NCI-H1417 treated with DMSO at 0.1 percent for 48 hours (cell line): ENCODE data around the gene TRAPPC3.

ENCODE experiments used
- DNase-seq: peaks from one replicate; lab custom pipeline; 2025; lab: John Stamatoyannopoulos, UW

The TRAPPC3 gene

DNA sequence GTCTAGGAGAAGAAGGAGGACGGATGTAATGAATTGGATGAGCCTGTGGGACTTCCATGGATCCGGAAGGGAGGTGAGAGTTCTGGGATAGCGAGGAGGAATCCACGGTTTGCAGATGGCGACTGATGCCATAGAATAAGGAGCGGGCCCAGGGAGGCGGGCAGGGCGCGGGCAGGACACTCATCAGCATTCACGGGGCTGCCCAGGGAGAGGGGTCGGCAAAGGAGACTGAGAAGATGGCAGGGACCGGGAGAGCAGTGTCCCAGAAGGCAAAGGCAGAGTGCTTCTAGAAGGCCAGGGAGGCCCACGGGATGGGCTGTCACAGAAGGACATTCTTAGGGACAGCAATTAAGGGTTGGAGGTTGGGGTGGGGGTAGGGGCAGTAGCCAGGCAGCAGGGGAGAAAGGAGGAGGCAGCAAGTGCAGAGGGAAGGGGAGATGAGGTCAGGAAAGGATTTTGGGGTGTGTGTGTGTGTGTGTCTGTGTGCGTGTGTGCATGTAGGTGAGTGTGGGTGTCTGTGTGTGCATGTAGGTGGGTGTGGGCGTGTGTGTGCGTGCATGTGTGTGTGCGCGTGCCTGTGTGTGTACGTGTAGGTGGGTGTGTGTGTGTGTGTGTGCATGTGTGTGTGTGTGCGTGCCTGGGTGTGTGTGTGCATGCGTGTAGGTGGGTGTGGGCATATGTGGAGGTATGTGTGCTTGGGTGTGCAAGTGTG, 23.1 kb downstream of the TRAPPC3 start:
- no peak for DNase-seq

DNA sequence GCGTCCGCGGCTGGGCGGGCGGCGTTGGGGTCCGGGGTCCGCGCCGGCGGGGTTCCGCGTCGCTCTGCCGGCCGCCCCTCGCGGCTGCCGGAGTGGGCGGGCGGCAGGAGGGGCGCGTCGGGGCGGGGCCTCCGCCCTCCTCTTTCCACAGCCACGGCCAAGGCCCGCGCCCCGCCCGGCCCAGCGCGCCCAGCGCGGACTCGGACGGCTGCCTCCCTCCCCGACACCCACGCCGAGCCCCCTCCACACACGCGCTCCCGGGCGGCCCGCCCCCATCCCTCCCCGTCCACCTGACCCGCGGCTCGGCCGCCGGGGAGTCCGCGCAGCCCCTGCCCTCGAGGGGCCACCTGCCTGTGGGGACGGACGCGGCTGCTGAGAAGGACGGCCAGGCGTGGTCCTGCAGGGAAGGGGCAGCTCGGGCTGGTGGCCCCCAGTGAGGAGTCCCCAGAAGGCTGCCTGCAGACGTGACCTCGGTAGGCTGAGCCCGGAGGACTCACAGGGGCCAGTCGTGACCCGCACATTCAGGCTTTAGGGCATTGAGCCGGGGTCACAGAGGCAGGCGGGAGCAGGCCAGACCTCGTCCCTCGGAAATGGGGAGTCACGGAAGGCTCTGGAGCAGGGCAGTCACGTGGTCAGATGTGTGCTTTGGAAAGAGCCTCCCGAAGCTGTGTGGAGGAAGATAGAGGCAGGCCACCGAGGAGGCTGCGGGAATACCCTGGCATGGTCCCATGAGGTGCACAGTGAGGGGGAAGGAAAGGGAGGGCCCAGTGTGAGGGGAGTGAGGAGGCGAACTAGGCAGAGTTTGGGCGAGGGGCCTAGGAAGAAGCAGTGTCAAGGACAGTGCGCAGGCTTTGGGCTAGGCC, 23.9 kb downstream of the TRAPPC3 start, which contains the start of gene COL8A2:
COL8A2 (minus strand) TSS at position 94 of the 863 bp plus-strand sequence. CDS start 24,980 bp downstream, outside the sequence.
- DNase-seq: no peak

DNA sequence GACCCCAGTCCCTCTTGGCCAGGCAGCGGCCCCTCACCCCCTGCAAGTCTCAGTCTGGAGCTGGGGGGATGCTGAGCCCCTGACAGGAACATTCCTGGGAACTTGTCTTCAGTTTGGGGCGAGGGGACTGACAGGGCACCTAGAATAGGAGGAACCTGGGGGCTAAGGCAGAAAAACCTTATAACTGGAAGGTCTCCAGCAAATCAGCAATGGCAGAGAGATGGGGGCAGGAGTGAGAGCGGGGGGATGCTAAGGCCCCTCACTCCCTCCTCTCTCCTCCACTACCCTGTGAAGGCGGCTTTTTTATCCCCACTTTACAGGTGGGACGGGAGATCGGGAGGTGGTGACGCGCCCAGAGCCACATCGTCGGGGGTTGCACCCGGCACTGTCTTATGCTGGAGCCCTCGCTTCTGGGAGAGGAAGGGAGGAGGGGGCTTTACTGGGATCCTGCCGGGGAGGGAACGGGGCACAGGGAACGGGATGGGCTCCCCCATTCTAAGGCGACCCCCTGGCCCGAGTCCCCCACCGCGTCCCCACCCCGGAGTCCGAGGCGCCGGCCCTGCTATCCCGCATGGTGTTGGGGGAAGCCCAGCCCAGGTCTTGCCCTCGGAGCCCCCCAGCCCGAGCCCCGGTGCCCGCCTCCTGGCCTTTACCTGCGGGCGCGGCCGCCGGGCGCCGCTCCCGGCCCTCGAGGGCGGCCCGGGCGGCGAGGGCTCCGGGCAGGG, 24.7 kb downstream of the TRAPPC3 start:
- DNase-seq: no peak

DNA sequence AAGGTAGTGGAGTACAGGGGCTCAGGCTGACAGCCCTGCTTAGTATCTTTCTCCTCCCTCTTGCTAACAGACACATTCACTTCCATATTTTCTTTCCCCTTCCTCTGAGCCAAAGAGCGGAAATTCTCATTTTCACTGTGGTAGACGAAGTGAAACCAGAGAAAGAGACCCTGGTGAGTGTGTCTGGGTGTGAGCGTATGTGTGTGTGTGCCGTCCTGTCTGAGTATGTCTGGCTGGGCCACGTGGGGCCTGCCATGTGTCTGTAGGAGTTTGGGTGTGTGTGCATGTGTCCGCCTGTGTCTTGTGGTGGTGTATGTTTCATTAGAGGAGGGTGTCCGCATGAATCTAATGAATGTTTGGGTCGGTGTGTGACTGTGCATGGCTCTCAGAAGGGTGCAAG, 25.9 kb downstream of the TRAPPC3 start:
- no peak for DNase-seq

DNA sequence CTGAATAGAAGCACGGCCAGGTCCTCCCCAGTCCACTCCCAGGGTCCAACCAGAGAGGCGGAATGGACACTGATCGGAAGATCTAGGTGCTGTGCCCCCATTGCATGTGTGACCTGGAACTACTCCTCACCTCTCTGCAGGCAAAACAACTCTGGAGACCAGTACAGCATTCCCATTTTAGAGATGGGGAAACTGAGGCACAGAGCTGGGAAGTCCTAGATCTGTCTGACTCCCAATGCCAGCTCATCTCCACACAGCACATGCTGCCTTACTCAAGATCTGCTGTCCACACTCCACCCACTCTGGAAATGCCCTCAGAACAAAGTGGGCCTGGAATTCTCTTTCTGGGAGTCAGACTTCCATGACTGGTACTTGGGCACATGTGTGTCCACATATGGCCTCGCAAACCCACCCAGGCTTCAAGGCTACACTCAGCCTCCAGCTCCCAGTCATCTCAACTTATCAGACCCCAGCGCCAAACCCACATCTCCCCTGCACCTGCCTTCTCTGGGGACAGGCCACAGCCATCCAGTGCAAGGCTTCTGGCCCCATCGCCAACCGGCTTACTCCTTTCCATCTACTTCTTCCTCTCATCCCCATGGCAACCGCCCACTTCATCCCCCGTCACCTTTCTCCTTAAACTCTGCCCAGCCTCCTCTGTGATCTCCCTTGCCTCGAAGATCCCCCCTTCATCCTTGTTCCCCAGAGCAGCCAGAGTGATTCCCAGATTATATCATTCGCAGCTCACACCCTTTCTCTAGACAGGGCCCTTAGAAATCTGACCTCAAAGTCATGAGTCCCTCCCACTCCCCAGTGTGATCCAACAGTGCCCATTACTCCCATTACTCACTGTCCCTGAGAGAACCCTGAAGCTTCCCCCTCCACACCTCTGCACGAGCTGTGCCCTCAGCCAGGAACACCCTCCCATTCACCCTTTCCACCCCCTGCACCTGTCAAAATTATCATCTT, 26.9 kb downstream of the TRAPPC3 start:
- DNase-seq: no peak

DNA sequence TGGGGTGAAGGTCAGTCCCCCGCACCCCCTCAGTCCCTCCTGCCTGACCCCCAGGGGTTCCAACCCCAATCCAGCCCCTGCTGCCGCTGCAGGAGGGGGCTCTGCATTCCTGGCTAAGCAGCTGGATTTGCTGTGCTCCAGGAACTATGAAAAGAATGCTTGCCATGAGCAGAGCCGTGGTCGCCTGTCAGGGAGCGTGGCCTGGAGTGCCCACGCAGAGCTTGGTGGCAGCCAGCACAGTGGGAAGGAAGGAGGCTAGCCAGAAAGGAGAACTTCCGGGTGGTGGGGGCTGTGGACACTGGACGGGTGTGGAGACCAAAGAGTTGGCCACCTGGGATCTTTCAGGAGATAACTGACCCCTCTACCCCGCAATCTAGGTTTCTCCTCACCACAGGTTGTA, 29.8 kb downstream of the TRAPPC3 start:
- no peak for DNase-seq

DNA sequence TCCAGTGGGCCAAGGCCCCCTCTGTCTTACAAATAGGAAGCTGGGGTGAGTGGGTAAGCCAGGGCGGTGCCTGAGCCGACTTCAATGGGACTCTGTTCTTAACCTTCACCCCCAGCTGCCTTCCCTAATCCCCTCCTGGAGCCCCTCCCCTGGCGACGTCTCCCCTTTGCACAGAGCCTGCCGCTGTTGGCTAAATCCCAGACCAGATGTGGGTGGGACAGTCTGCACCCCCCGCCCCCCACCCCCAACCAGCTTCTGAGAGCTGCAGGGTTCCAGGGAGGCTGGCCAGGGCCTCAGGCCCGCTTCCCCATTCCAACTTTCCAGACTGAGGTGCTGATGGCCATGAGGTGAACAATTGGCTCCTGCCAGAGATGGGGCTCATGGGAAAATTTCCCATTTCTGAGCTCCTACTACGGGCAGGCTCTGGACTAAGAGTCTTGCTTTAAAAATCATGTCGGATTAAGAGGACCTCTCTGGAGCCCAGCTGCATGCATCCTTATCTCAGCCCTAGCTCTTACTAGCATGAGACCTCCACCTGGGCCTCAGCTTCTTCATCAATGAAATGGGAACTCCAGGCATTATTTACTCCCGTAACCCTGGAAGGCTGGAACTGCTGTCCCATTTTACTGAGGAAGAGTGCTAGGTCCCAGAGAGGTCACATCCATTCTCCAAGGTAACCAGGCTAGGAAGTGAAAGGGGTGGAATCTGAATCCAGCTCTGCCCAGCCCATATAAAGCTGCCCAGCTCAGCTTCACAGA, 30.7 kb downstream of the TRAPPC3 start:
- no peak for DNase-seq

DNA sequence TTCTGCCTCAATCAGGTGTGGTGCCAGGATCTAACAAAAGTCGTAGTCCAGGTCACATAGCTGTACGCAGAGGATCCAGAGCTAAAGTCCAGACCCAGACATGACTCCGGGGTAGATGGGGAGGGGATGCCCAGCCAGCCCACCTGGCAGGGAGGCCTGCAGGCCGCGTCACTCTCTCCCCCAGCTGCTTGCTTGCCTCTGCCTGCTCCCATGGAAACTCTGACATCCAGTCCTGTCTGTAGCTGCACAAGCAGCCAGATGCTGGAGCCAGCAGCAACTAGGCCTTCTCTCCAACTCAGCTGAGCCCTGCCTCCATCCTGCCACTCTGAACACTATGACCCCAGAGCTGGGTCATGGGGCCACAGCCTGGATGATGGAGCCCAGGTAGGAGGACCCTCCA, 32.4 kb downstream of the TRAPPC3 start:
- no peak for DNase-seq

DNA sequence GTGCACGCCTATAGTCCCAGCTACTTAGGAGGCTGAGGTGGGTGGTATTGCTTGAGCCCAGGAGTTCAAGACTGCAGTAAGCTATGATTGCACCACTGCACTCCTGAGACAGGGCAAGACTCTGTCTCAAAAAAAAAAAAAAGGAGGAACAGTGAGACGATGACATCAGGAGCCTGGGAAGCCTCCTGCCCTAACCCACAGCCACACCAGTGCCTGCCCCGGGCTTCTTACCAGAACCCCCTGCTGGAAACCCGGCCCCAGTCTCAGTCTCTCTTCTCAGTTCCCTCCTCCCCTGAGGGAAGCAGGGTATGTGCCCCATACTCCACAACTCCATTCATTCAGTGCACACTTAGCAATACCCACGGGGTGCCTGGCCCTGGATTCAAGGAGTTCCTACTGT, 33.4 kb downstream of the TRAPPC3 start:
- DNase-seq: no peak

DNA sequence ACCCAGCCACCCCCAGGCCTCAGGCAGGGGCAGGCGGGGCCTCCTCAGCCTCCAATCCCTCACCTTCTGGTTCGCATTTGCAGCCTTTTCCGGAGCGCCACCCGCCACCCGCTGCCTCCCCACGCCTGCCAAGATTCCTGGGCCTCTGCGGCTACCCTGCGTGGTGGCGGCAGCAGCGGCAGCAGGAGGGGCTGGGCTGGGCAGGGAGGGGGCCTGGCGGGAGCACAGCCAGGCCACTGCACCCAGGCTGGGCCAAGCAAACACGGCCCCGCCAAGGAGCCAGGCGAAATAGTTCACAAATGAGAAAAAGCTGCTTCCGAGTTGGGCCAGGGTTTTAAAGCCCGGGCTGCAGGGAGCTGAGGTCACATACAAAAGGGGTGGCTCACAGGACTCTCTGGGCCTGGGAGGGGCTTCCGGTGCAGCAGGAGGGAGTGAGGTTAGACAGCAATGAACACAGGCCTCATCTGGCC, 34.1 kb downstream of the TRAPPC3 start:
- no peak for DNase-seq

DNA sequence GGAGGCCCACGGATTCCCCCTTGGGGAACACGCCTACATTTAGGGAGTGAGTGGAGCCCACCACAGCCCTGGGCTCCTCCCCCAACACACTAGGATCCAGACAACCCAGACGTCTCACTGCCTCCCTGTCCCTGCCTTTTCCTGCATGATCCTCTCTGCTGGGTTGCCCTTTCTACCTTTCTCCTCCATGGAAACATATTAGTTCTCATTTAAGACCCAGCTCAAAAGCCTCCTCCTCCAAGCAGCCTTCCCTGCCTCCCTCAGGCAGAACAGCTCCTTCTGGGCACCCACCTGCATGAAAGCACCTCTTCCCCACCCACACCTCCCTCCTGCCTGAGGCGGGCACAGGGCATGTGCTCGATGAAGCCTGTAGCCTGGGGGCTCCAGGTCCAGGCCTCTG, 34.9 kb downstream of the TRAPPC3 start:
- DNase-seq: no peak

DNA sequence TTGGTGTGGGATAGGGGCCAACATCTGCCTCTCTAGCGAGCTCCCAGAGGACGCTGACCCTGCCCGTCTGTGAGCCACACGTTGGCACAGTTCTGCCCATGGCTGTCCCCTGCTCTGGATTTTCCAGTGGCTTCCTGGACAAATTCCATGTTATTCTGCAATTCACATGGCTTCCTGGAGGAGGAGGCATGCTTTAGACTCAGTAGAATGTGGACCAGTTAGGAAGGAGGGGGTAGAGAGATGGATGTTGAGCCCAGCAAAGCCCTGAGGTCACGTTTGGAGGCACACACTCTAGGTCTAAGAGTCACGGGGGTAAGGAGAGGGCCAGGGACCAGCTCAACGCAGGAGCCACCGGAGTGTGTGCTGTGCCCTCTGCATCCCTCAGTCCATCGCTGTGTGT, 36.5 kb downstream of the TRAPPC3 start:
- no peak for DNase-seq

DNA sequence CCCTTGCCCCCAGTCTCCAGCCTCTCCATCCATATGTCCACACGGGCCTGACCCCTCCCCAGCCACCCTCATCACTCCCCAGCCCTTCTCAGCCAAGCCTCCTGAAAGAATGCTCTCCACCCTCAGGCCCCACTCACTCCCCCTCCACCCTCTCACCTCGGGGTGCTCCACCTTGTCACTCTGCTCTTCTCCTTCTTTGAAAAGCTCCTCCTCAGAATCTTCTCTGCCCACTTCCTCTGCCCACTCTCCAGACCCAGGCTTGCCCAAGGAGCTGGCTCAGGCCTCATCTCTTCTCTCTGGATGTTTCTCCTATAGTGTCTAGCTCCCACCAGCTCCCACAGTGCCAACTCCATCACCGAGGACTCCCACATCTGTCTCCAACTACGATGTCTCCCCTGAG, 38.1 kb downstream of the TRAPPC3 start:
- no peak for DNase-seq

DNA sequence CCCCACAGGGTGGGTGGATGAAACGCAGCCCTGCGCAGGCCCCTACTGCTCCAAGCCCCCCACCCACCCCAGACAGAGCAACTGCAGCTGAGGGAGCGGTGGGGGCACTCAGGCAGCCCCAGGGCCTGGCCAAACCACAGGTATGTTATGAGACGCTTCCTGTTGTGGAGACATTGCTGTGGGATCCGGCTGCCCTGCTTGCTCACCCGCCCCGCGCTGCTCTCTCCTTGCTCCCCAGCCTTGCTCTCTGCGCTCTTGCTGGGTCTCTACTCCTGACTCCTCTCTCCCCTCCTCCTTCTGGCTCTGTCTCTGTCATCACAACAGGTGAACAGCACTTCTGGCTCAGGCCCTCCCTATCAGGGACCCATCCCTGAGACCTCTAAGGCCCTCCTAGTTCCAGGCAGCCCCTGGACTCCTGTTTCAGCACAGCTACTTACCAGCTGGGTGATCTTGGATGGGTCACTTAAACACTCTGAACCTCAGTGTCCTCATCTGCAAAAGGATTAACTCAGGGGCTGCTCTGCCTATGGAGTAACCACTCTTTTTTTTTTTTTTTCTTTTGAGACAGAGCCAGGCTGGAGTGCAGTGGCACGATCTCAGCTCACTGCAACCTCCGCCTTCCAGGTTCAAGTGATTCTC, 40.1 kb downstream of the TRAPPC3 start:
- no peak for DNase-seq

DNA sequence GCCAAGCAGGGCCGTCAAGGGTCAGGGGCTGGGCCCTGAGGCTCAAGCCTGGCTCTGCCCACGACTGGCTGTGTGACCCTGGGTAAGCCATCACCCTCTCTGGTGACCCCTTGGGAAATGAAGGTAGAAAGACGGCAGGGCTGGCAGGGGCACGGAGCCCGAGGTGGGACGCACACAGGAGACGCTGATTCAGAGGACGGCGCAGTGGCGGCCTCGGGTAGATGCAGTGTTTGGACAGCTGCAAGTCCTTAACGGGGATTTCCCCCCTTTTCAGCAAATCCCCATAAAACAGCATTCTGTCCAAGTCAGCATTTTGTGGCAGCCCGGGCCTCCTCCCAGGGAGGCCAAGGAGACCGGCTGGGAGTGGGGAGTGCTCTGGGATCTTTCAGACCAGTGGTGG, 41.0 kb downstream of the TRAPPC3 start:
- DNase-seq: no peak

DNA sequence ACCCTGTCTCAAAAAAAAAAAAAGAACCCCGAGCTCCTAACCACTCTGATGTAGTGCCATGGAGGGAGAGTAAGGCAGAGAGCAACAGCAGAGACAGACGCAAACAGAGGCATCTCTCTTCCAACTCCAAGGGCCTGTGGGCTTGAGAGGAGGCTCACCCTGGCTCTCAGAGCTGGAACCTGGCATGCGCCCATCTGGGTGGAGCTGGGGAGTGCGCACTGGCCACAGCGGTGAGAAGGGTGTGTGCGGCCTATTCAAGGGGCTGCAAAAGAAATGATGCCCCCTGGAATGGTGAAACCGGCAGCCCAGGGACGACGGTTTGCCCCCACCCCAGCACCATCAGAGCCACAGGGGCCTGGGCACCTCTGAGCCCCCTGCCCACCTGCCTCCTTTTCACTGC, 41.9 kb downstream of the TRAPPC3 start:
- DNase-seq: no peak

DNA sequence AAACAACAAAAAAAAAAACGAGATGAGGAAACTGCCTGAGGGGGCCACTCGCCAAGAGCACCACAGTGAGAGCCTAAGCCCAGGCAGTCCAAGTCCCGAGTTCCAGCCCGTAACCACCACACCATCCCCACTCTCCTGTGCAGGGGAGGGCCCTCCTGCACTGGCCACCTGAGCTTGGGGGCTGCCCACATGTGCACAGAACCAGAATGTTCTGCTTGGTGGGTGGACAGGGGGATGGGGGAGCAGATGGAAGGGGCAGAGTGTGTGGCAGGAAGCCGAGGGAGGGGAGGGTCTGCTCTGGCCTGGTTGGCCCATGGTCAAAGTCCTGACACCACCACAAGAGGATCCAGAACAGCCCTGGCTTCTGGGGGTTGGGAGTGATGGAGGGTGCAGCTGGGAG, 43.0 kb downstream of the TRAPPC3 start:
- no peak for DNase-seq

DNA sequence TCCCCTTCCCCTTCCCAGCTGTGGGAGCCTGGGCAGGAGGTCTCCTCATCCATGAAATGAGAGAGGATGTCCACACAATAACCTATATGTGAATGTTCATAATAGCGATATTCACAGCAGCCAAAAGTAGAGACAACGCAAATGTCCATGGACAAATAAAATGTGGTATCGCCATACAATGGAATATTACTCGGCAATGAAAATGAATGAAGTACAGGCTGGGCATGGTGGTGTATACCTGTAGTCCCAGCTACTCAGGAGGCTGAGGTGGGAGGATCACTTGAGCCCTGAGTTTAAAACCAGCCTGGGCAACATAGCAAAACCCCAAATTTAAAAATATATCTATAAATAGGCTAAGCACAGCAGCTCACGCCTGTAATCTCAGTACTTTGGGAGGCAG, 47.7 kb downstream of the TRAPPC3 start:
- DNase-seq: no peak

DNA sequence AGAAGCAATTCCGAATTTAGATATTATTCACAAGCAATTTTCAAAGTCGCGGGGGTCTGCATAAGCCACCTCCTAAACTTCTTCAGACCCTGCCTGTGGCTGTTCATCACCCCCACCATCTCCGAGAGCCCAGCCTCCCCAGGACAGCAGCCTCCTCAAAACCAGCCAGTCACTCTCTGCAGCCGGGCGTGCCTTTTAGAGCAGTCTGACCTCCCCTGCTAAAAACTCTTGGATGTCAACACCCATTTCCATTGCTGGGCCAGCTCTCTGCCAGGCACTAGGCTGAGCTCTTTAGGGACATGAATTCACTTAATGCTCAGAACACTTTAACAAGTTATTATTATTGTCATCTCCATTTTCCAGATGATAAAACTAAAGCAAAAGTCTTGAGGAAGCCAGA, 48.9 kb downstream of the TRAPPC3 start:
- DNase-seq: no peak

DNA sequence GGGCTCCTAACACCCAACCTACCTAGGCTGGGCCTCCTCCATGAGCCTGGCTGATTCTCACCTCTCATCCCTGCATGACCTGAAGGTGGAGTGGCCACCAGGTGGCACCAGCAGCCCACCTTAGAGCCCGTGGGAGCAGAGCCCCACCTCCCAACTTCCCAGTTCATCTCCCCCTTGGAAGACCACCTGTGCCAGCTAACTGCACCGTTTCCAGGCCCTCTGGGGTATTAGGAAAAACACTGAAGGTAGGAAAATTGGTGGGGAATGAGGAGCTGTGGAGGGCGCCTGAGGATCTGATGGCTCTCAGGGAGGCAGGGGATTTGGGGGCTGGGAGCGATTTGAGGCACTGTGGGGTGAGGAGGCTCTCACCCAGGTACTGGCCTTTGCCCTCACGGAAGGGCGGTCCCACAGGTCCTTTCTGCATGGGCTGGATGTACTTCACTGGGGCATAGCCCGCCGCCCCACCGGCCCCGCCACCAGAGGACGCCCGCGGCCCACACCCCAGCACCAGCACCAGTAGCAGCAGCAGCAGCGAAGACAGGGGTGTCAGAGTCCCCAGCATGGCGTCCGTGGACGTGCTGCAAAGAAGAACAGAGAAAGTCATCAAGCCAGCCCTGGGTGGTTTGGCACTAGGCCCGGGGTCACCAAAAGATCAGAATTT, 49.5 kb downstream of the TRAPPC3 start:
- no peak for DNase-seq
